GM19372 (cell line): Measurements from ENCODE around the gene MYL9.
"Not testable (repeated sequence)": the region's sequence is repeated elsewhere in the genome, so short reads cannot be mapped to it uniquely, and the experiment has no call there.

Experiments used
- ATAC-seq: cut with Tn5 transposase; IDR thresholded peaks from one replicate; pipeline ENCODE4 v1.9.1; 2021; ENCODE audit warnings: mild to moderate bottlenecking, low read depth, moderate library complexity; ENCODE audit not compliant: unreplicated experiment

The MYL9 gene

DNA sequence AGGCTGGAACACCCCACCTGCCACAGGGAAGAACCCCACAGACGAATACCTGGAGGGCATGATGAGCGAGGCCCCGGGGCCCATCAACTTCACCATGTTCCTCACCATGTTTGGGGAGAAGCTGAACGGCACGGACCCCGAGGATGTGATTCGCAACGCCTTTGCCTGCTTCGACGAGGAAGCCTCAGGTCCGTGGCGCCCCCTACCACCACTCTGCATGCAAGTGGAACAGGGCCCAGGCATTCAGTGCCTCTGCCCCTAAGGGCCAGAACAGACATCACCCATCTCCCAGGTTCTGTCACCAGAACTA is 6.6 kb downstream of the MYL9 start:
- ATAC-seq = no peak

DNA sequence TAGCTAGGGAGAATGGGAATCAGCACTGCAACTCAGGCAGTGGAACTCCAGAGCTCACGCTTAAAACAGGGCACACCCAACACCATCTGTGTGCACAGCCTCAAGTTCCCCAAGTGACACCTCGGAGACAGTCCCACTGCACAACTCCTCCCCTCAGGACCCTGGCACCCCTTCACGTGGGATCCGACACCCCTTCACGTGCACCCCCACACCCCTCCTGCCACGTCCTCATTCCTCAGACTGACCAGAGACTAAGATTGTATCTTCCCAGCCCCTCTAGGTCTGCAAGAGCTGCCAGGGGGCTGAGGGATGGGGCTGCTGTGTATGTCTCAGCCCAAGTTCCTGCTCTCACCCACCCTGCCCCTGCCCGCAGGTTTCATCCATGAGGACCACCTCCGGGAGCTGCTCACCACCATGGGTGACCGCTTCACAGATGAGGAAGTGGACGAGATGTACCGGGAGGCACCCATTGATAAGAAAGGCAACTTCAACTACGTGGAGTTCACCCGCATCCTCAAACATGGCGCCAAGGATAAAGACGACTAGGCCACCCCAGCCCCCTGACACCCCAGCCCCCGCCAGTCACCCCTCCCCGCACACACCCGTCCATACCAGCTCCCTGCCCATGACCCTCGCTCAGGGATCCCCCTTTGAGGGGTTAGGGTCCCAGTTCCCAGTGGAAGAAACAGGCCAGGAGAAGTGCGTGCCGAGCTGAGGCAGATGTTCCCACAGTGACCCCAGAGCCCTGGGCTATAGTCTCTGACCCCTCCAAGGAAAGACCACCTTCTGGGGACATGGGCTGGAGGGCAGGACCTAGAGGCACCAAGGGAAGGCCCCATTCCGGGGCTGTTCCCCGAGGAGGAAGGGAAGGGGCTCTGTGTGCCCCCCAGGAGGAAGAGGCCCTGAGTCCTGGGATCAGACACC is 7.6 kb downstream of the MYL9 start:
- ATAC-seq = no peak

DNA sequence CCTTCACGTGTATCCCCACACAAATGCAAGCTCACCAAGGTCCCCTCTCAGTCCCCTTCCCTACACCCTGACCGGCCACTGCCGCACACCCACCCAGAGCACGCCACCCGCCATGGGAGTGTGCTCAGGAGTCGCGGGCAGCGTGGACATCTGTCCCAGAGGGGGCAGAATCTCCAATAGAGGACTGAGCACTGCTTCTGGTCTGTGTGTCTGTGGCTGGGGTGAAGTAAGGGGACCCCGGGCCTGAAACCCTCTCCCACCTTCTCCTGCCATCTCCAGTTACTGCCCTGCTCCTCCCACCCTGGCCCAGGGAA is 8.3 kb downstream of the MYL9 start:
- no peak for ATAC-seq

DNA sequence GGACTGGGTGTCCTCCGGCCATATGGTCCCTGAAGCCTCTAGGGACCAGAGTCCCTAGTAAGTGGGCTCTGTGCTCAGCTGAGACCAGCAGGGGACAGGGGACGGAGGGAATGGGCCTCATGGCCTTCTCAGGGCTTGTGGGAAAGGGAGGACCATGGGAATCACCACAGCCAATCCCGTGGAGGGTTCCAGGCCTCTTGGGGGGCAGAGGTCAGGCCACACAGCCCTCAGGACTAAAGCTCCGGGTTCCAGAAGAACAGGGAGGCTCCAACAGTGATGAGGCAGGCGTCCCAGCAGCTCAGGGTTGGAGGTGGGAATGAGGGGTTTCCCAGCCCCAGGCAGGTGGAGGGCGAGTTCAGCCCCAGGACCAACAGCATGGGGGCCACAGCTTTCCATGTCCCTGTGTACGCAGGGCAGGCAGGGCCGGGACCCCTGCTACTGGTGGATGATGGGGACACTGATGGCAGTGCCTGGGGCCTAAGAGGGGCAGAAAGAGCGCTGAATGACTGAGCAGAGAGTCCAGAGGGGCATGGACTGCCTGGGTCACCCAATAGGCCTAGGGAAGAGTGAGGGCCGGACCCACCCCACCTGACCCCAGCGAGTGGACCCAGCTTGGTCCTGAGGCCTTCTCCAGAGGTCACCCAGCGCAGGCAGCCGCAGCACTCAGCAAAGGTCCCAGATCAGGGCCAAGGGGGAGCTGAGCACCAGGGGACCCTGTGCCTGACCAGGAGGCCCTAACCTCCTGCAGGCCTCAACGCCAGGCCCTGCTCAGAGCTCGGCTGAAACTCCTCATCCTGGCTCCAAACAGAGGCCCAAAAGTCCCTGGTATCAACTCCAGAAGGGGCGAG is 8.8 kb downstream of the MYL9 start:
- ATAC-seq = no peak

DNA sequence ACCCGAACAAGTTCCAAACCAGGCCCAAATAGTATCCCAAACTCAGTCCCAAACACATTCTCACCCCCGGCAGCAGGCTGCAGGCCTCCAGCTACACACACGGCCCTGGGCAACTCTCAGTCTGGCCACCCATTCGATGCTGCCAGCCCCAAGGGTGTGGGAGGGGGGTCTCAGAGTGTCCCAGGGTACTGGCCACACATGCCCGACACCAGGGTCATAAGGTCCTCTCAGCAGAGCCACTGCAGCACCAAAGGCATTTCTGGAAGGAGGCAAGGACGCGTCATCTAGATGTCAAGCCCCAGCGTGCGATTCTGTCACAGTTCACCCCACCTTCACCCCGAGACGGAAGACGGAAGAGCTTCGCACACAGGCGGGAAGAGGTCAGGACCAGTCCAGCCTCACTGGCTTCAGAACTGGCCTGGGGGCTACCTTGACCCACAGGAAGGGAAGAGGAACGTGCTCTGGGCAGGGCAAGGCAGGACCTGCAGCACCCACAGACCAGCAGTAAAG is 9.5 kb downstream of the MYL9 start:
- ATAC-seq = no peak

DNA sequence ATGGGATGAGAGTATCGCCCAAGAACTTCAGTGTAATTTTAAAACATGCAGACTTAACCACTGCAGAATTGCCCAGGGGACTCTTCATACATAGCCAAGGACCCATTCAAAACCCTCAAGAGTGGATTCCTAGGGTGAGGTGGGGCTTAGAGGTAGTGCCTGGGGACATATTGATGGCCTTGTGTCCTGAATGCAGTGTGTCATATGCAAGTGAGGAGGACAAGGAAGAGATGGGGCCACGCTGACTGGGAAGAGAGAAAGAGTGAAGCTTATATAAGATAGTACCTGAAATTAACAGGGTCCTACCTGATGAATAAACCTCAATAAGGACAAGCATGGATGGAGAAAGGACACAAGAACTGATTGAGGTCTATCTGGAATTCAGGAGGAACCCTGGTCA is 13.9 kb downstream of the MYL9 start:
- ATAC-seq = no peak

DNA sequence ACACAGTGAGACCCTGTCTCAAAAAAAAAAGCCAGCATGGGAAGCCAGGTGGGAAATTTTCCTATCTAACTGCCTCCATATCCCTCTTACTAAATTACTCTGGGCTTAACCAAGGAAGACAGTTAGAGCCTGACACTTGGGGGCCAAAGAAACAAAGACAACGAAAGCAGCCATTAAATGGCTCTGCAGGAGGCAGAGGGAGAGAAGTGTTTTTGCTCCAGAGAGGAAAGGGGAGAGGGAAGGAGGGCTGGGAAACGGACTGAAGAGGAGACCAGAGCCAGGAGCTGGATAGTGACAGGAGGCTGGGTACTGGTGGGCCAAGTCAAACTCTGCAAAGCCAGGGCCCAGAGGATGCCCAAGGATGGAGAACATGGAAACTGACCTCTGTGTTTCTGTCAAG is 21.4 kb downstream of the MYL9 start:
- no peak for ATAC-seq

DNA sequence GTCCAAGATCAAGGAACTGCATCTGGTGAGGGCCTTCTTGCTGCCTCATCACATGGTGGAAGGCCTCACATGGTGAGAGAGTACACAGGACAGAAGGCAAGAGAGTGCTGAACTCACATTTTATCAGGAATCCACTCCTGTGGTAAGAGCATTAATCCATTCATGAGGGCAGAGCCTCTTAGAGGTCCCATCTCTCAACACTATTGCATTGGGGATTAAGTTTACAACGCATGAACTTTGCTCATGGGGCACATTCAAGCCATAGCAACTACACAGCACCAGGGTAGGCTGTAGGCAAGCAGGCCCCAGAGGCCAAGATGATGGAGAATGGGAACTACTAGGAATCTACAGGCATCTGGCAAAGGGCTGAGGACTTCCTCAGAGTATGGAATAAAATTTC is 22.1 kb downstream of the MYL9 start:
- ATAC-seq = no peak

DNA sequence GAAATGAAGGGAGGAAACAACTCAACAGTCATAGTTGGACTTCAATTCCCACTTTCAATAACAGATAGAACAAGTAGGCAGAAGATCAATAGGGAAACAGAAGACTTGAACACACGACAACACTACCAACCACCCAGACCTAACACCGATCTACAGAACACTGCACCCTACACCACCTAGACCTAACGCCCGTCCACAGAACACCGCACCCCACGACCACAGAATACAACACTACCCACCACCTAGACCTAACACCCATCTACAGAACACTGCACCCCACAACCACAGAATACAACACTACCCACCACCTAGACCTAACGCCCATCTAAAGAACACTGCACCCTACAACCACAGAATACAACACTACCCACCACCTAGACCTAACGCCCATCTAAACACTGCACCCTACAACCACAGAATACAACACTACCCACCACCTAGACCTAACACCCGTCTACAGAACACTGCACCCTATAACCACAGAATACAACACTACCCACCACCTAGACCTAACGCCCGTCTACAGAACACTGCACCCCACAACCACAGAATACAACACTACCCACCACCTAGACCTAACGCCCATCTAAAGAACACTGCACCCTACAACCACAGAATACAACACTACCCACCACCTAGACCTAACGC is 22.9 kb downstream of the MYL9 start:
- ATAC-seq = not testable (repeated sequence)

DNA sequence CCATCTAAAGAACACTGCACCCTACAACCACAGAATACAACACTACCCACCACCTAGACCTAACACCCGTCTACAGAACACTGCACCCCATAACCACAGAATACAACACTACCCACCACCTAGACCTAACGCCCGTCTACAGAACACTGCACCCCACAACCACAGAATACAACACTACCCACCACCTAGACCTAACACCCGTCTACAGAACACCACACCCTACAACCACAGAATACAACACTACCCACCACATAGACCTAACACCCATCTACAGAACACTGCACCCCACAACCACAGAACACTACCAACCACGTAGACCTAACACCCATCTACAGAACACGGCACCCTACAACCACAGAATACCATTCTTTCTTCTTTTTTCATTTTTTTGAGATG is 23.4 kb downstream of the MYL9 start:
- not testable (repeated sequence) for ATAC-seq

DNA sequence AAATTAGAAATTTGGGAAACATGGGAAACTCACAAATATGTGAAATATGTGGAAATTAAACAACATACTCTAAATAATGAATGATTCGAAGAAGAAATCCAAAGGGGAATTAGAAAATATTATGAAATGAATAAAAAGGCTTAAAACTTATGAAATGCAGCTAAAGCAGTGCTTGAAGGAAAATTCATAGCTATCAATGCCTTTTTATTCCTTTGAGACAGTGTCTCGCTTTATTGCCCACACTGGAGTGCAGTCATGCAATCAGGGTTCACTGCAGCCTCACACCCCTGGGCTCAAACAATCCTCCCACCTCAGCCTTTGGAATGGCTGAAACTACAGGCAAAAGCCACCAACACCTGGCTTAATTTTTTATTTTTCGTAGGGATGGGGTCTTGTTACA is 24.2 kb downstream of the MYL9 start:
- no peak for ATAC-seq

DNA sequence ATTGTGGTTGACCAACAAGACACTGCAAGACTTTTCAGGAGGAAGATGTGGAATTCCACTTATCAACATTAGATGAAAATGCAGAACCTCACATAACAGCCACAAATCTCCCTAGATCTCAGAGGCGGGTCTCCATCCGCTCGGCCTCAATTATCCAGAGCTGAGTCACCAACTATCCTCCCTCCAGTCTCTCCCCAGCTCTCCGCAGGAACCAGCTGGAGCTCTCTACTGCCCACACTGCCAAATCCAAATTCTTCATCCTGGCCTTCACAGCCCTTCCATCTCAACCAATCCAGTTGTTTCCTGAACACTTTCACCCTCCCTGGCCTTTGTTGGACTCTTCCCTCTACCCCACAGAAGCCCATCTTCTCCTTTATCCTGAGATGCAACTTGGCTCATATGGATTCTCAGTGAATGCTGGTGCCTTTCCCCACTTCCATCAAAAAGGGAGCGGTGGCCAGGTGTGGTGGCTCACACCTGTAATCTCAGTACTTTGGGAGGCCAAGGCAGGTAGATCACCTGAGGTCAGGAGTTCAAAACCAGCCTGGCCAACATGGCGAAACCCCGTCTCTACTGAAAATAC is 28.6 kb downstream of the MYL9 start:
- no peak for ATAC-seq

DNA sequence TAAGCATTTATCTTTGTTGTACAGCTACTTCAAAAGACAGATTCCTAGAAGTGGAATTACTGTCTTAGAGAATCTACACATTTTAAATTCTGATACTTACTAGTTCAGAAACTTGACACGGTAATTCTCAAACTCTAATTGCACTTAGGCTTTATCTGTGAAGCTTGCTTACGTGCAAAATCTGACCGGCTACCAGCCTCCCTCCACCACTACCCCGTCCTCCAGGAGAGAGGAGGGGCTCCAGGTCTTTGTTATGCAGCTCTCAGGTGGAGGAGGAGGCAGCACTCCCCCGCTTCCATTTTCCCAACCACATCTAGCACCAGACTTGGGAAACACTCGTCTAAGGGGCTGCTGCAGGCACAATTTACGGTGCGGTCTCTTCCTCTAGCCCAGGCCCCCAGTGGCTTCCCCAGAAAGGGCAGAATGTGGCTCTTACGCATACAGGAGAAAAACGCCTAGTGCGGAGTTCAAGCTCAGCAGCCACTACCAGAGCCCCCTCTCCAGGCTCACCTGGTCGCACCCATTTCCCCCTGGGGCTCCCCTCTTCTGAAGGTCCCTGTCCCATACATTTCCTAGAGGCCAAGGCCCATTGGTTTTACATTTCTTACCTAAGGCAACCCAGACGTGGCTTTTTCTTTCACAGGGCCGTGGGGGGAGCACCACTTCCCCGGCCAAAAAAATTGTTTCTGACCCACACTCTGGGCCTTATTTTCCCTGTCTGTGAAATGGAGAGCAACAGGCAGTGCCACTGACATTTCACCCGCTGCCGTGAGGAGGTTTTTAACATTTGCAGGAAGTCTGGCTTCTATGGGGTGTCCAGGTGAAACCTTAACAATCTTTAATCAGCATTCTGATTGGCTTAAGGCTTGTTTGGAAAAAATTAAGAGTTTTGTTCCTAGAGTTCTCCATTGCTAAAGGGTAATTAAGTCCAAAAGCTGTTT is 30.5 kb downstream of the MYL9 start:
- ATAC-seq = no peak

DNA sequence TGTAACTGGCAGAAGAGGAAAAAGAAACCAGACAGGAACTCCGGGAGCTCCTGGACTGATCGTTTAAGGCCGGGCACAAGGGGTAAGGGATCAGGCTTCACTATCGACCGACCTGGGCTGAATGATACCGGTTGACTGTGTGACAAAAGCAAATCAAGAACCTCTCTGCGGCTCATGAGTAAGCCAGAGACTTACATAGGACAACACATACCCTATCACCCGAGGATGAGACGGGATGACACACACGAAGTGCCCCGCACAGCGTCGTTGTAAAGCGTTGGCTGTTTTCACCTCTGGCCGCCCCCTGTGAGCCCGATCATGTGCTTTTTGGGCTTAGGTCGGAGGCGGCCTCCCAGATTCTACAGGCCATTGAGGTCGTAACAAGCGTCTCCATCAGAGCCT is 31.4 kb downstream of the MYL9 start:
- peak; percentile 16 for ATAC-seq

DNA sequence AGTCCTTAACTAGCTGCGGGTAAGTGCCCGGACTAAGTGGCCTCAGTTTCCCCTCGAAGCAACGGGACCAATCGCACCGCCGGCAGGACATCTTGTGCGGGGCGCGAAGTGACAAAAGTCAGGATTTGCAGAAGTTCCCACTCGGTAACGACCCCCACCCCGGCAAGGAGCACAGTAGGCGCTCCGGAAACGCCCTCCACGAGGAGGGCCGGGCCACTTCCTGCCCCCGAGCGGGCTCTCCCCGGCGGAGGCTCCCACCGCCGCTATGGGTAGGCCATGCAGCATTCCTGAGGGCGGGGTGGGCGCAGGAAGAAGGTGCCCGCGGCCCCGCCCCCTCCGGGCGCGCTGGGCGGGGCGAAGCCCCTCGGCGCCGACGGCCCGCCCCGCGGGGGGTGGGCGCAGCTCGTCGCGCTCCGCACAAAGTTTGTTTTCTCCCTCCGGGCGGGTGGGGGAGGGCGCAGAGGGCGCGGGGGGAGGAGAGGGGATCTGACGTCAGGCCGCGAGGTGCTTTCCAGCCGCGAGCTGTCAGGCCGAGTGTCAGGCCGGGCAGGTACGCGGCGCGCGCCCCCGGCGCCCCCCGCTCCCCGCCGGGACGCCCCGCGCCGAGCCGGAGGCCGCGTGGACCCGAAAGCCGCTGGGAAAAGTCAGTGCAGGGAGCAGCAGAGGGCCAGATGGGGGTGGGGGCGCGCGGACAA is 31.9 kb downstream of the MYL9 start, which contains the start of gene TGIF2:
TGIF2 (plus strand) TSS at position 495 of the 695 bp plus-strand sequence. CDS start 5,178 bp downstream, outside the sequence.
- peak; percentile 73 for ATAC-seq

DNA sequence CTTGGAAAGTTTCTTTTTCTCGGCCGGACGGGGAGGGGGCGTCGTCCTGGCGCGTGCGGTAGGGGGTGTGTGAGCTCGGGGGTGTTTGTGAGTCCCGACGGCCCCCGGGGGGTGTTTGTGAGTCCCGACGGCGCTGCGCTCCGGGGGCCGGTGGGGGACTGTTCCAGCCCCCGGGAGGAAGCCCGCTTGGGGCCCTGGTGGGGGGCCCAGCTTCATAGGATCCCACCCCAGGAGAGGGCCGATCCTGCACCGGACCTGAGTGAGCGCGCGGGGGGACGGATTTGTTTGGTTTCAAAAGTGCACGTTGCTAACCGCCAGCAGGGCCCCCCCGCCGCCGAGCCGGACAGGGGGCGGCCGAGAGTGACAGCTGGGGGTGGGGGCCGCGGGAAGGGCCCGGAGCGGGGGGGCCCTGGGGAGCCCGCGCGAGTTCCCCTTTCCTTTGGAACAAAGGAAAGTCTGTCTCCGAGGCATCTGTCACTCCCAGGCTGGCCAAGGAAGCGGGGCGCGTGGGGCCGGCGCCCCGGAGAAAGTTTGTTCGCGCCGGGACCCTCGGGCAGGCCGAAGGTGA is 32.6 kb downstream of the MYL9 start:
- no peak for ATAC-seq

DNA sequence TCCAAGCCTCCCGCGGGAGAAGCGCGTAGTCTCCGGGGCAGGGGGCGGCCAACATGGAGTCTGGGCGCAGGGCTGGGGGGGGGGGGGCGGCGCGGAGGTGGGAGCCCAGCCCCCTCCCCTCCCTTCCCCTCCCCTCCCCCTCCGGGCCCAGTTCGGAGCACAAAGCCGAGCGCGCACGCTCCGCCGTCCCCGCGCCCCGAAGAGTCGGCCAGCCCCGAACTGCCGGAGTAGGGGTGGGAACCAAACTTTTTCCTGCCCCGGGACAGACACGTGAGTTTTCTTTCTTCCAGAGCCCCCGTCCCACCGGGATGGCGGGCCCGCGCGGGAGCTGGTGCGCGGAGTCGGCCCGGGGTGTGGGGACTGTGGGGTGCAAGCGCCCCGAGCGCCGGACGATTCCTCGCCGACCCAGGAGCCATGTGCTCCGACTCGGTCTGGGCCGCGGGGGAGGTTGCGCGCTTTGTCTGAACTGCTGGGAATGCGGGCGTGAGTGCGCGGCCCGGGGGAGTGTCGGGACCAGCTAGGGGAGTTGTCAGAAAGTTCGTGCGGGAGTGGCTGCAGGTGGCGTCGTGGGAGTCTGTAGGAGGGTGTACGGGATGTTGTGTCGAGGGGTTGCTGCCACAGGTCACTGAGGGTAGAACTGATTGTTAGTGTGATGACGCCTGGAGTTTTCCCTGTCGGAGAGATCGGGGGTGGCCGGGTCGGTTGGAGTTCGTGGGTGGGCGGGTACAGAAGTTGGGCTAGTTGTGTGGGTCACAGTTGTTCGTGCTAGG is 33.2 kb downstream of the MYL9 start:
- no peak for ATAC-seq

DNA sequence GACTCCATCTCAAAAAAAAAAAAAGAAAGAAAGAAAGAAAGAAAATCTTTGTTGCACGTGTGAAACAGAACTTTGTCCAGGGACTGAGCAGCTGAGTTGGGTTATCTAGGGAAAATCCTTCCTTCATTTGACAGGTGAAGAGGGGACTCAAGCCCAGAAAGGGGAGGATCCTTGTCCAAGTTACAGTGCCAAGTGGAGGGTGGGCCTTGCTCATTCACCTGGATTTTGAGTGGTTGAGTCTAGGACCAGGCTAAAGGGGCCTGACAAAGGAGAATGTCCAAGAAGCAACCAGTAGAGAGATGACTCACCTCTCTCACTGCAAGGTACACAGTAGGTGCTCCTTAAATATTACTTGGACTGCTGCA is 34.7 kb downstream of the MYL9 start:
- ATAC-seq = no peak
